ENCODE results near the gene PARP8.

DNA sequence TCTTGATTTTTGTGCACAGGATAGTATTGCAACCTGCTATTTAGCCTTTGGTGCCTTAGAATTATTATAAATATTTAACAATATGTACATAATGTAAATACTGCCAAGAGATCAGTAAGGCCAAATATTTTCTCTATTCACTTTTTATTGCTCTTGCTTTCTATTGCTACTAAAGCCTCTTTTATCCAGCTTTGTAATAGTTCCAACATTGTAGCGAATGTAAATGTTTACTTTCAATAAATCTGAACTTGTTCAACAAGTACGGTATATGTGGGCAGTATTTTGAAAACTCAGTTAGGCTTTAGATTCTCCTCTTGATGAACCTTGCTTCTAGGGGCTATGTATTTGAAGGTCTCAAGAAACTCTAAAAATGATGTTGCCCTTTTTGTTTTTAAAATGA is 179.8 kb downstream of the PARP8 start:
- TF ChIP-seq POLR2AphosphoS5 (IDR thresholded peaks at IDR 0.05; ENCODE audit: low read depth, low read length) (no peak), REST (IDR thresholded peaks at IDR 0.05; ENCODE audit: insufficient read depth in 1 of 2, low read depth in 2 of 2, low read length in 2 of 2) (no peak), FOXP2 (optimal IDR thresholded peaks at IDR 0.05; ENCODE audit: borderline replicate concordance, extremely low read depth, extremely low read length, insufficient read depth) (no peak), SIN3A (IDR thresholded peaks at IDR 0.05; ENCODE audit: borderline replicate concordance, insufficient read depth, low read length) (no peak)
